Measurements from ENCODE around the gene GNAT2. TPM values are rescaled to one million over a fixed set of nuclear protein-coding genes. Genes with fewer than 3 reads are reported as not detected.

The GNAT2 gene
- total and polyA plus RNA-seq, 2 donors (not counting 3 experiments of a cell fraction or from before 2014, with no cell fraction given) = not detected

DNA sequence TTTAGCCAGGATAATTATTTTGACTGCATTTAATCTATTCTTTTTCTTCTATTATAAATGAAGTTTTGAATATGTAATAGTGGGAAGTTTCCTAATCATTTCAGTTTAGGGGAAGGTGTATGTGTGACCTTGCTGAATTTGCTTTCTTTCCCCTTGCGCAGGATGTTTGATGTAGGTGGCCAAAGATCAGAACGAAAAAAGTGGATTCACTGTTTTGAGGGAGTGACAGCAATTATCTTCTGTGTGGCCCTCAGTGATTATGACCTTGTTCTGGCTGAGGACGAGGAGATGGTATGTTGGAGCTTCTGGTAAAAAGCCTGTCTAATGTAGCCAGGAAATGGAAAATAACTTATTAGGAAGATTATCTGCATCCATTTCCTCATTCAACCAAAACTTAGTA is 33.4 kb downstream of the GNAT2 start:
- intact Hi-C loops (cut with micrococcal nuclease) = no loop called here
- Histone ChIP-seq H2AFZ (ENCODE audit: low read depth, low read length) (no peak overlapping the region), H3K27ac (ENCODE audit: insufficient read depth, low read depth, low read length) (no peak overlapping the region), H3K4me1 (ENCODE audit: control insufficient read depth, extremely low read depth, insufficient read depth, low read length) (peaks cover 4% of the 10 kb centered on the region), H3K4me2 (ENCODE audit: insufficient read depth, low read length) (no peak overlapping the region), H3K9me1 (replicated peaks; ENCODE audit: control insufficient read depth, extremely low read depth, insufficient read depth, low read length) (no peaks in the 10 kb centered on the region), H4K20me1 (replicated peaks; ENCODE audit: control insufficient read depth, extremely low read depth, insufficient read depth, low read length) (no peaks in the 10 kb centered on the region), H3K9ac (replicated peaks; ENCODE audit: extremely low read depth, insufficient read depth, low read length) (no peak overlapping the region), H3K4me3 (replicated peaks in 1 of 3; ENCODE audit: insufficient read depth in 1 of 3, low read depth in 1 of 3, low read length in 3 of 3) (no peak overlapping the region), H3K27me3 (ENCODE audit: control insufficient read depth in 2 of 2, insufficient read depth in 2 of 2, low read length in 2 of 2) (no peaks in the 10 kb centered on the region), H3K79me2 (ENCODE audit: control insufficient read depth, insufficient read depth, low read length) (peaks cover 8% of the 10 kb centered on the region), H3K9me3 (replicated peaks; ENCODE audit: control insufficient read depth, insufficient read depth, low read length) (no peaks in the 10 kb centered on the region), H3K36me3 (ENCODE audit: control insufficient read depth in 2 of 2, extremely low read depth in 1 of 2, insufficient read depth in 2 of 2, low read length in 2 of 2) (peaks cover 10 to 24% of the 10 kb centered on the region in 2 experiments)
- FAIRE-seq (no peak), DNase-seq (ENCODE audit: low read depth, low spot score) (no peak)
- no TSS peak for BruUV-seq (replicated peaks)
- ChIA-PET POLR2A (no interaction called here), CTCF (interaction anchor here (0.7 to 1.0 kb wide), 3 partner anchors 40 to 54 kb away, joined by 3 read pairs; no protein-coding TSS in a partner anchor)
- no peak for TF ChIP-seq GATA2 (IDR thresholded peaks at IDR 0.05; ENCODE audit: insufficient read depth, insufficient read length, low read depth, low read length)
- TF ChIP-seq FOS (IDR thresholded peaks at IDR 0.05; ENCODE audit: borderline replicate concordance, insufficient read depth, low read length) = no peak
- TF ChIP-seq, protein P1, sequence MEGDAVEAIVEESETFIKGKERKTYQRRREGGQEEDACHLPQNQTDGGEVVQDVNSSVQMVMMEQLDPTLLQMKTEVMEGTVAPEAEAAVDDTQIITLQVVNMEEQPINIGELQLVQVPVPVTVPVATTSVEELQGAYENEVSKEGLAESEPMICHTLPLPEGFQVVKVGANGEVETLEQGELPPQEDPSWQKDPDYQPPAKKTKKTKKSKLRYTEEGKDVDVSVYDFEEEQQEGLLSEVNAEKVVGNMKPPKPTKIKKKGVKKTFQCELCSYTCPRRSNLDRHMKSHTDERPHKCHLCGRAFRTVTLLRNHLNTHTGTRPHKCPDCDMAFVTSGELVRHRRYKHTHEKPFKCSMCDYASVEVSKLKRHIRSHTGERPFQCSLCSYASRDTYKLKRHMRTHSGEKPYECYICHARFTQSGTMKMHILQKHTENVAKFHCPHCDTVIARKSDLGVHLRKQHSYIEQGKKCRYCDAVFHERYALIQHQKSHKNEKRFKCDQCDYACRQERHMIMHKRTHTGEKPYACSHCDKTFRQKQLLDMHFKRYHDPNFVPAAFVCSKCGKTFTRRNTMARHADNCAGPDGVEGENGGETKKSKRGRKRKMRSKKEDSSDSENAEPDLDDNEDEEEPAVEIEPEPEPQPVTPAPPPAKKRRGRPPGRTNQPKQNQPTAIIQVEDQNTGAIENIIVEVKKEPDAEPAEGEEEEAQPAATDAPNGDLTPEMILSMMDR (IDR thresholded peaks at IDR 0.05; ENCODE audit: extremely low read depth in 1 of 2, insufficient read depth in 1 of 2, low read depth in 1 of 2, low read length in 2 of 2) = no peak
- TF ChIP-seq POLR2AphosphoS5 (IDR thresholded peaks at IDR 0.05; ENCODE audit: insufficient read depth, low read depth, low read length) = no peak
- no peak for TF ChIP-seq JUN (IDR thresholded peaks at IDR 0.05; ENCODE audit: borderline replicate concordance, insufficient read depth, insufficient read length, low read depth)
- no peak for TF ChIP-seq EZH2 (IDR thresholded peaks at IDR 0.05; ENCODE audit: borderline replicate concordance, low read depth, low read length, severe bottlenecking)
- dilution Hi-C loops (cut with MboI; ENCODE audit: extremely low pct_ligation_motif_present, low sequenced_read_pairs) = no loop called here

Data from endothelial cell of umbilical vein (primary cell).